ENCODE measurements around the gene ZSCAN20.

The ZSCAN20 gene

GRCh38 chr1:33472269-33472980 is at the start of gene ZSCAN20:
ZSCAN20 (plus strand) TSS chr1:33472645; CDS start chr1:33479289, 6,644 bp downstream.
- DNase-seq (ENCODE audit: low read depth, low spot score): peak; percentile 95

GRCh38 chr1:33424205-33424604 is 48.2 kb upstream of the ZSCAN20 start:
- no peak for DNase-seq (ENCODE audit: low read depth, low spot score)

GRCh38 chr1:33424610-33425009 is 47.8 kb upstream of the ZSCAN20 start:
- DNase-seq (ENCODE audit: low read depth, low spot score): no peak

- no peak for DNase-seq (ENCODE audit: low read depth, low spot score)
Measured at GRCh38 chr1:33425900-33426299, 46.5 kb upstream of the ZSCAN20 start.

- no peak for DNase-seq (ENCODE audit: low read depth, low spot score)
Measured at GRCh38 chr1:33426916-33427315, 45.5 kb upstream of the ZSCAN20 start.

GRCh38 chr1:33428661-33429060 is 43.8 kb upstream of the ZSCAN20 start:
- no peak for DNase-seq (ENCODE audit: low read depth, low spot score)

- no peak for DNase-seq (ENCODE audit: low read depth, low spot score)
Measured at GRCh38 chr1:33429332-33429731, 43.1 kb upstream of the ZSCAN20 start.

- DNase-seq (ENCODE audit: low read depth, low spot score): no peak
Measured at GRCh38 chr1:33429856-33430691, 42.4 kb upstream of the ZSCAN20 start.

GRCh38 chr1:33430692-33431593 is 41.5 kb upstream of the ZSCAN20 start, which contains the start of gene PHC2:
PHC2 (minus strand) TSS chr1:33431095; CDS start chr1:33375539, 55,556 bp downstream.
- DNase-seq (ENCODE audit: low read depth, low spot score): peak; percentile 87

- peak; percentile 88 for DNase-seq (ENCODE audit: low read depth, low spot score)
Measured at GRCh38 chr1:33433509-33434362, 38.7 kb upstream of the ZSCAN20 start.

- no peak for DNase-seq (ENCODE audit: low read depth, low spot score)
Measured at GRCh38 chr1:33434363-33434750, 38.1 kb upstream of the ZSCAN20 start.

- no peak for DNase-seq (ENCODE audit: low read depth, low spot score)
Measured at GRCh38 chr1:33435096-33435820, 37.2 kb upstream of the ZSCAN20 start.

GRCh38 chr1:33436557-33437285 is 35.7 kb upstream of the ZSCAN20 start:
- no peak for DNase-seq (ENCODE audit: low read depth, low spot score)

- no peak for DNase-seq (ENCODE audit: low read depth, low spot score)
Measured at GRCh38 chr1:33438364-33439160, 33.9 kb upstream of the ZSCAN20 start.

GRCh38 chr1:33439662-33440061 is 32.8 kb upstream of the ZSCAN20 start:
- DNase-seq (ENCODE audit: low read depth, low spot score): no peak

- no peak for DNase-seq (ENCODE audit: low read depth, low spot score)
Measured at GRCh38 chr1:33441088-33441745, 31.2 kb upstream of the ZSCAN20 start.

GRCh38 chr1:33442141-33442540 is 30.3 kb upstream of the ZSCAN20 start:
- no peak for DNase-seq (ENCODE audit: low read depth, low spot score)

GRCh38 chr1:33443080-33443704 is 29.3 kb upstream of the ZSCAN20 start:
- no peak for DNase-seq (ENCODE audit: low read depth, low spot score)

Data from smooth muscle cell of the brain vasculature (primary cell).